Measurements from ENCODE around the gene PRSS53.

The PRSS53 gene

DNA sequence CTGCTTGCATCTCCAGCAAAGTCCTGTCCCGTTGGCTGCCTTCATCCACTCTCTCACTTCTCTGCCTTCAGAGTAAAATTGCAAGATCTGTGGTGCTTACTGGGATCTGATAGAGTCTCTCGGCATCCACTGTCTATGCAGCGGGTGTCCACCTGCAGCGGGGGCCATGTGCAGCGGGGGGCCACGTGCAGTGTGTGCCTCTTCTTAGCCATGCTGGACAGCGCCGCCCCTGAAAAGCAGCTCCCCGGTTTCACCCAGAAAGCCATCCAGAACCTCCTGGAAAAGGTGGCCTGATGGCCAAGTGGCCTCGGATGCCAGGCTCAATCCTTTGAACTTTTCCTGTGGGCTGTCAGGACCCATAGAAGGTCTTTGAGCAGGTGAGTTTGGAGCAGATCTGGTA lies 45.9 kb downstream of the PRSS53 start:
- DNase-seq = no peak

DNA sequence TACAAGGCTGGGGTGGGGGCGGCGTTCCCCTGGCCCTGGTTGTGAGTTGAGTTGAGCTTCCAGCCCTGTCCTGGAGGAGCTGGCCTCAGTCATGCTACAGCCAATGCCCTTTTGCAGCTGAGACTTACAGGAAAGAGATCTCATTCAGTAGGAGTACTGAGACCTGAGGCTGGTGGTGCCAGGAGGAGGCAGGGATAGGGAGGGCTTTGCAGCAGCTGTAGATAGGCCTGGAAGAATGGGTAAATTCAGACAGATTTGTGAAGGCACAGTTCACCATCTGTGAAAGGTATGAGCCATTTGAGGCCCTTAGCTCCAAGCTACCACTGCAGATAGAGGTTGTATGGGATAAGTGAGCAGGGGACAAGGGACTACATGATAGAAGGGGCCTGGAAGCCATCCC lies 49.8 kb downstream of the PRSS53 start:
- DNase-seq = no peak

DNA sequence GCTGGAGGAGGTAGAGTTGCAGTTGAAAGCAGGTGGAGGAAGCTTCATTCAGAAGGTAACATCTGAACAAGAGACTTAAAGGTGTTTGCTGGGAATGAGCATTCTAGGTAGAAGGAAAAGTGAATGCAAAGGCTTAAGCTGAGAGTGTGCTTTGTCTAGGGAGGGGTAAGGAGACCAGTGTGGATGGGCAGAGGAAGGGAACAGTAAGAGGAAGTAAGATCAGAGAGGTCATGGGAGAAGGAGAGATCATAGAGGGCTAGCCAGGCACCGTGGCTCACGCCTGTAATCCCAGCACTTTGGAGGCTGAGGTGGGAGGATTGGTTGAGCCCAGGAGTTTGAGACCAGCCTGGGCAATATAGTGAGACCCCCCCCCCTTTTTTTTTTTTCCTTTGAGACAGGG lies 52.1 kb downstream of the PRSS53 start:
- no peak for DNase-seq

DNA sequence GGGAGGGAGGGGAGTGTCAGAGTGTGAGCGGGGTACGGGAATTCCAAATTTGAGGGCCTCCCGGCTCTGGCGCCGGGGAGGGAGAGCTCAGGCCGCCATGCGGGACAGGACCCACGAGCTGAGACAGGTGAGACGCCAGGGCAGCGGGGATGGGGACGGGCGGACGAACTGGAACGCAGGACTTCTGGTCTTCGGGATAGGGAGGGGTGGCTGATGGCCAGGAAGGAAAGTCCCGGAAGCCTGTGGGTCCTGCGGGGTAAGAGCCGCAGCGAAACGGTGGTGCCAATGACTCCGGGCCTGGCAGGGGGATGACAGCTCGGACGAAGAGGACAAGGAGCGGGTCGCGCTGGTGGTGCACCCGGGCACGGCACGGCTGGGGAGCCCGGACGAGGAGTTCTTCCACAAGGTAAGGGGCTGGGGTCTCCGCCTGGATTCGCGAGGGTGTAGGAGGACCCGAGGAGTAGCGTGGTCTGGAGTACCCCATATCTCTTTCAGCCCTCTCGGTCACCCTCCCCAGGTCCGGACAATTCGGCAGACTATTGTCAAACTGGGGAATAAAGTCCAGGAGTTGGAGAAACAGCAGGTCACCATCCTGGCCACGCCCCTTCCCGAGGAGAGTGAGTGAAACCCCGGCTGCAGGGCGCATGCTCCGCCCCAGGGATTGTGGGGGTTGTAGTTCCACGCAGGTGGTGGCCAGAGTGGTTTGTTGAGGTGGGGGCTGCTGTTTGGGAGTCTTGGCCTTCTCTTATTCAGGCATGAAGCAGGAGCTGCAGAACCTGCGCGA lies 54.8 kb downstream of the PRSS53 start:
- DNase-seq = peak; percentile 94

Measured in eye (tissue), 1 donor.